ENCODE results near the gene ROR1. TPM values are rescaled to one million over a fixed set of nuclear protein-coding genes. Genes with fewer than 3 reads are reported as not detected.

ROR1 gene
- total and polyA plus RNA-seq, 2 donors (not counting 3 experiments of a cell fraction or from before 2014, with no cell fraction given), result 2.6 to 3.5 TPM

GRCh38 chr1:63779338-63780211 is 5.8 kb downstream of the ROR1 start:
- TF ChIP-seq POLR2A (IDR thresholded peaks at IDR 0.05; ENCODE audit: low read depth, low read length) (no peak), CTCF (IDR thresholded peaks at IDR 0.05; ENCODE audit: extremely low read depth in 1 of 2, insufficient read depth in 1 of 2, low read depth in 1 of 2, low read length in 2 of 2) (no peak), FOS (IDR thresholded peaks at IDR 0.05; ENCODE audit: borderline replicate concordance, insufficient read depth, low read length) (no peak), EZH2 (IDR thresholded peaks at IDR 0.05; ENCODE audit: borderline replicate concordance, low read depth, low read length, severe bottlenecking) (no peak), JUN (IDR thresholded peaks at IDR 0.05; ENCODE audit: borderline replicate concordance, insufficient read depth, insufficient read length, low read depth) (no peak), MAX (IDR thresholded peaks at IDR 0.05; ENCODE audit: insufficient read depth, insufficient read length) (no peak), POLR2AphosphoS5 (IDR thresholded peaks at IDR 0.05; ENCODE audit: insufficient read depth, low read depth, low read length) (no peak), MYC (IDR thresholded peaks at IDR 0.05; ENCODE audit: low read depth, low read length) (no peak), GATA2 (IDR thresholded peaks at IDR 0.05; ENCODE audit: insufficient read depth, insufficient read length, low read depth, low read length) (no peak)
- Histone ChIP-seq H3K9me3 (replicated peaks; ENCODE audit: control insufficient read depth, insufficient read depth, low read length) (no peaks in the 10 kb centered on the region), H4K20me1 (replicated peaks; ENCODE audit: control insufficient read depth, extremely low read depth, insufficient read depth, low read length) (no peaks in the 10 kb centered on the region), H2AFZ (ENCODE audit: low read depth, low read length) (no peak overlapping the region), H3K27ac (ENCODE audit: insufficient read depth, low read depth, low read length) (no peak overlapping the region), H3K36me3 (ENCODE audit: control insufficient read depth in 2 of 2, extremely low read depth in 1 of 2, insufficient read depth in 2 of 2, low read length in 2 of 2) (no peaks in the 10 kb centered on the region), H3K9ac (replicated peaks; ENCODE audit: extremely low read depth, insufficient read depth, low read length) (no peak overlapping the region), H3K9me1 (replicated peaks; ENCODE audit: control insufficient read depth, extremely low read depth, insufficient read depth, low read length) (no peaks in the 10 kb centered on the region), H3K4me2 (ENCODE audit: insufficient read depth, low read length) (no peak overlapping the region), H3K4me3 (replicated peaks in 1 of 3; ENCODE audit: insufficient read depth in 1 of 3, low read depth in 1 of 3, low read length in 3 of 3) (no peak overlapping the region), H3K27me3 (ENCODE audit: control insufficient read depth in 2 of 2, insufficient read depth in 2 of 2, low read length in 2 of 2) (peaks cover 0 to 6% of the 10 kb centered on the region in 2 experiments), H3K4me1 (ENCODE audit: control insufficient read depth, extremely low read depth, insufficient read depth, low read length) (peaks cover 8% of the 10 kb centered on the region), H3K79me2 (ENCODE audit: control insufficient read depth, insufficient read depth, low read length) (no peaks in the 10 kb centered on the region)
- FAIRE-seq (no peak), DNase-seq (ENCODE audit: low read depth, low spot score) (no peak)
- BruUV-seq (replicated peaks), result no TSS peak
- intact Hi-C loops (cut with micrococcal nuclease) (no loop called here), dilution Hi-C loops (cut with MboI; ENCODE audit: extremely low pct_ligation_motif_present, low sequenced_read_pairs) (no loop called here)
- ChIA-PET POLR2A (no interaction called here), CTCF (interaction anchor here (0.8 to 3.5 kb wide), 8 partner anchors 8 to 467 kb away, joined by 3 to 25 read pairs (median 5); no protein-coding TSS in a partner anchor)

All from endothelial cell of umbilical vein (primary cell).